ENCODE data around the gene HAGHL.

The HAGHL gene, protein sequence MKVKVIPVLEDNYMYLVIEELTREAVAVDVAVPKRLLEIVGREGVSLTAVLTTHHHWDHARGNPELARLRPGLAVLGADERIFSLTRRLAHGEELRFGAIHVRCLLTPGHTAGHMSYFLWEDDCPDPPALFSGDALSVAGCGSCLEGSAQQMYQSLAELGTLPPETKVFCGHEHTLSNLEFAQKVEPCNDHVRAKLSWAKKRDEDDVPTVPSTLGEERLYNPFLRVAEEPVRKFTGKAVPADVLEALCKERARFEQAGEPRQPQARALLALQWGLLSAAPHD

DNA sequence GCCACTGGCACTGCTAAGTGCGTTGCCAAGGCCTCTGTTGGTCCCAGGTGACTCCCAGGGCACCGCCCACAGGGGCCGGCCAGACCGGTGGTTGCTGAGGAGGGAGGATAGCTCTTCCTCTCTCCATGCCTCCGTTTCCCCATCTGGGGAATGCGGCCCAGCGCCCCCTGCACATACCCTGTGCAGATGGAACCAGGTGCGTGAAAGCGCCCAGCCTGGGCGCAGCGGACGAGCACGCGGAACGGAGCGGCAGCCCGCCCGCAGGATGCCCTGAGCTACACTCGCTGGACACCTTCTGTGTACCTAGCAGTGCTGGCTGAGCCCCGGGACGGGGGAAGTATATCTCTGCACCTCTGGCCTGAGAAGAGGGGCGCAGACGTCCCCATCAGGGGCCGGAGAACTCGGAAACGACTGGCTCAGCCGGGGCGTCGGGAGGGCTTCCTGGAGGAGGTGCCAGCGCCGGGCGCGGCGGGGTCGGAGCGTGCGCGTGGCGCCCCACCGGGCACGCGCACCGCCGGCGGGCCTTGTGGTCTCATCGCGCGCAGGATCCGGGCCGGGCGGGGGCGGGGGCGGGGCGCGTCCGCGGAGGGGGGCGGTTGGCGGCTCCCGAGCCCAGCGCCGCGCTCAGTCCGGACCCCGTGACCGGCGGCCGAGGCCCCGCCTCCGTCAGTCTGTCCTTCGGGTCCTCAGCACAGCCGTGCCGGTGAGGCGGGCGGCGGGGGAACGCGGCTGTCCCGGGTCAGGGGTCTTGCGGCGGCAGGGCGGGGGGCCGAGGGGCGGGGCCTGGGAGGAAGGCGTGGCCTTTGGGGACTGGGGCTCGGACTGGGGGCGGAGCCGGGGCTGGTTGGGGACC lies at the start of gene HAGHL, which contains the start of gene CCDC78:
TSS of gene HAGHL (plus strand) at position 669 of the 853 bp plus-strand sequence. CDS start 404 bp downstream, outside the sequence.
TSS of gene CCDC78 (minus strand) at position 6 of the 853 bp plus-strand sequence. CDS start 76 bp downstream, outside the sequence.
- no peak for DNase-seq (ENCODE audit: low read depth in 2 of 3, low spot score in 1 of 3)

DNA sequence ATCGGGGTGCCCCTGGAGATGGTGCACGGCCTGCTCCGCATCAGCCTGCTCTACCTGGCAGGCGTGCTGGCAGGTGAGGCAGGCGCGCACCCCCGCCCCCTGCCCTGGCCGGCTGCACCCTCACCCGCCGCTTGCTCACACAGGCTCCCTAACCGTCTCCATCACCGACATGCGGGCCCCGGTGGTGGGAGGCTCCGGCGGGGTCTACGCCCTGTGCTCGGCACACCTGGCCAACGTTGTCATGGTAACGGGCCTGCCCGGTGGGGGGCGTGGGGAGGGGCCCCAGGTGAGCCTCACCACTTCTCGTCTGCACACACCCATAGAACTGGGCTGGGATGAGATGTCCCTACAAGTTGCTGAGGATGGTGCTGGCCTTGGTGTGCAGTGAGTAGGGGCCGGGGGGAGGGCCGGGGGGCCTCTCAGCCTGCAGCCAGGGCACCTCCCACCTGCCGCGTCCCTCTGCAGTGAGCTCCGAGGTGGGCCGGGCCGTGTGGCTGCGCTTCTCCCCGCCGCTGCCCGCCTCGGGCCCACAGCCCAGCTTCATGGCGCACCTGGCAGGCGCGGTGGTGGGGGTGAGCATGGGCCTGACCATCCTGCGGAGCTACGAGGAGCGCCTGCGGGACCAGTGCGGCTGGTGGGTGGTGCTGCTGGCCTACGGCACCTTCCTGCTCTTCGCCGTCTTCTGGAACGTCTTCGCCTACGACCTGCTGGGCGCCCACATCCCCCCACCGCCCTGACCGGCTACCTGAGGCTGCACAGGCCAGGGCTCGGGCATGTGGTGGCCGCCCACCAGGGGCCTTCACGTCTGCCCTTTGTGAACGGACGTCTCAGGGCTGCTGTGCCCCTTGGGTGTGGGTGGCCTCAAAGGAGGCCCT lies 49.4 kb upstream of the HAGHL start:
- no peak for DNase-seq (ENCODE audit: low read depth in 2 of 3, low spot score in 1 of 3)

DNA sequence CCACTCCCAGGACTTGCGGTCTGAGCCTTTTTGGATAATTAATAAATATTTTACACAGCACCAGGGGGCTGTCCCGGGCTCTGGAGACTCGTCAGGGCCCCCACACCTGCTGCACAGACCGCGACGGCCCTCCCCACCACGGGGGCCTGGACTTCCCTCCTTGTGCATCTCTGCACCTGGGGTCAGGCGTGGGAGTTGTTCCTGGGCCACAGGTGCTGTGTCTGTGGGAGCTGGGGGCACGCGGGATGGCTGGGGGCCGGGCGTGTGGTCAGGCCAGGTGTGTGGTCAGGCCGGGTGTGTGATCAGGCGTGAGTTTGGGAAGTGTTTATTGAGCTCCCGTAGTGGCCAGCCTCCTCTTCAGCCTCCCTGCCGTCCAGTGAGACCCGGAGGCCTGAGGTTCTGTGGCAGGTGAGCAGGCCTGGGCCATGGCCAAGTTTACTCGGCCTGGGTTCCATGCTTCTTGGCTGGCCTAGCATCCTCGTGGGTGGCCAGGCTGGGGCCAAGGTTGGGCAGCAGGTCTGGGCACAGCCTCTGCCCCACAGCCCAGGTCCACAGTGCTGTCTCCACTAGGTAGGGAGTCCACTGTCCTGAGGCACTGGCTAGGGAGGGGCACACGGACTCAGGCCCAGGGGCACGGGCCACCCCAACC lies 48.6 kb upstream of the HAGHL start:
- no peak for DNase-seq (ENCODE audit: low read depth in 2 of 3, low spot score in 1 of 3)

DNA sequence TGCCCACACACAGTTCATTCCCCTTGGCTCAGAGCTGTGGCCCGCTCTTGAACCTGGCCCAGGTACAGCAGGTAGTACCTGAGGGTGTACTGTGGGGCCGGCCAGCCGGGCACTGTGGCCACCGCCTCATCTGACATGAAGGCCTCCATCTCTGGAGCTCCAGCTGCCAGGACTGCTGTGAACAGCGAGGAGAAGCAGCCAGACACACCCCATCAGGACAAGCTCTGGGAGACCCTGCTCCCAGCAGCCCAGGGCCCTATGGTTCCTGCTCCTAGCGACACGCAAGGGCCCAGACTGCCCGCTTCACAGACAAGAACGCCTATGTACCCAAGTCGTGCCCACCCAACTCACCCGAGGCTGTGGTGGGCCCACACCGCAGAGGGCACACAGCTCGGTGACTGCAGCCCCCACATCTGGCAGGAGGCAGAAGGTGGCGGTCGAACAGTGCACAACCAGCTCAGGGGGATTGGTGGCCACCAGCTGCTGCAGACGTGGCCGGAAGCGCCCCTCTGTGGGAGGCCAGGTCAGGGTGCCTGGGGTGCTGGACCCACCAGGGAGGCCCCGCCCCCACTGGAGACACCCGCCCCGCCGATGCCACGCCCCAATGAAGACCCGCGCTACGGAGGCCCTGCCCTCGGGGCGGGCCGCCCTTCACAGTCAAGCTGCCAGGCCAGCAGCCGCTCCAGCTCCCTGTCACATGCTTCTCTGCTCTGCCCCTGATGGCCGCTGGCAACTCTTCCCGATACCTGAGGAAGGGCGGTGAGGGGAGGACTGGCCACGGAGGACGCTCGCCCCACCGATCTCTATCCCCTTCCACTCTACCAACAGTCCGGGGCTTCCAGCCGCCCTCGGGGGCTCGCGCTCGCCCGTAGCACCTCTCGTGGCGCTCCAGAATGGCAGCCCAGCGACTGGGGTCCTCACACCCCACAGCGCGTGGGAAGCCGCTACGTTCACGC lies 47.8 kb upstream of the HAGHL start:
- DNase-seq (ENCODE audit: low read depth in 2 of 3, low spot score in 1 of 3): peak in 2 of 3 donors; percentile 32

DNA sequence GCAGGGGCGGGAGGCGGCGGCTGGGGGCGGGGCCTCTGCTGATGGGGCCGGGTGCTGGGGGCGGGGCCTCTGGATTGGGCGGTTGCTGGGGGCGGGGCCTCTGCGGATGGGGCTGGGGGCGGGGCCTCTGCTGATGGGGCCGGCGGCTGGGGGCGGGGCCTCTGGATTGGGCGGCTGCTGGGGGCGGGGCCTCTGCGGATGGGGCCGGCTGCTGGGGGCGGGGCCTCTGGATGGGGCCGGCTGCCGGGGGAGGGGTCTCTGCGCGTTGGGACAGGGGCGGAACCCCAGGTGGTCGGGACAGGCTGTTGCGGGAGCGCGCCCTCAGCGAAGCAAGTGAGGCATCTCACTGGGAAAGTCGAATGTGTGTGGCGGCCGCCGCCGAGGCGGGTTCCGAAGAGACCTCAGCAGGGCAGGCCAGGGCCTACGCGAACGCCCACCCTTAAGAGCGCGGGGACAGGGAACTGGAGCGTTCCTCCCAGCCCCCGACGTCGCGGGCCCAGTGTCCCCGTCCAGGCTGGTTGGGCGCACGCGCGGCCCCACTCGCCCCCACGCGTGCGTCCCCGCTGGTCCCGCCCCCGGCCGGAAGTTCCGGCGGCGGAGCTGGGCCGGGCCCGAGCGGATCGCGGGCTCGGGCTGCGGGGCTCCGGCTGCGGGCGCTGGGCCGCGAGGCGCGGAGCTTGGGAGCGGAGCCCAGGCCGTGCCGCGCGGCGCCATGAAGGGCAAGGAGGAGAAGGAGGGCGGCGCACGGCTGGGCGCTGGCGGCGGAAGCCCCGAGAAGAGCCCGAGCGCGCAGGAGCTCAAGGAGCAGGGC lies 46.9 kb upstream of the HAGHL start, which contains the start of gene STUB1:
TSS of gene STUB1 (plus strand) at position 597 of the 811 bp plus-strand sequence. CDS start at position 713, 116 bp downstream.
- DNase-seq (ENCODE audit: low read depth in 2 of 3, low spot score in 1 of 3): peak; percentile 86 to 88 (median 87)

DNA sequence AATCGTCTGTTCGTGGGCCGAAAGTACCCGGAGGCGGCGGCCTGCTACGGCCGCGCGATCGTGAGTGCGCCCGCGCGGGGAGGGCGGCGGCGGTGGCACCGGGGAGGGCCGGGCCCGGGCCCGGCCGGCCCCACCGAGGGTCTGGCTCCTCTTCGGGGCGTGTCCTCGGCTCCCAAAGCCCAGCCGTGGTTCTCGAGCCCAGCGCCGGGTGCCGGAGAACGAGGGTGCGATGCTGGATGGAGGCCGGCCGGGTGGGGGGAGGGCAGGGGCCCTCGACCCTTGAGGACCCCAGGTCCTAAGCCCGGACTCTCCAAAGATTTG lies 46.3 kb upstream of the HAGHL start:
- DNase-seq (ENCODE audit: low read depth in 2 of 3, low spot score in 1 of 3): no peak

DNA sequence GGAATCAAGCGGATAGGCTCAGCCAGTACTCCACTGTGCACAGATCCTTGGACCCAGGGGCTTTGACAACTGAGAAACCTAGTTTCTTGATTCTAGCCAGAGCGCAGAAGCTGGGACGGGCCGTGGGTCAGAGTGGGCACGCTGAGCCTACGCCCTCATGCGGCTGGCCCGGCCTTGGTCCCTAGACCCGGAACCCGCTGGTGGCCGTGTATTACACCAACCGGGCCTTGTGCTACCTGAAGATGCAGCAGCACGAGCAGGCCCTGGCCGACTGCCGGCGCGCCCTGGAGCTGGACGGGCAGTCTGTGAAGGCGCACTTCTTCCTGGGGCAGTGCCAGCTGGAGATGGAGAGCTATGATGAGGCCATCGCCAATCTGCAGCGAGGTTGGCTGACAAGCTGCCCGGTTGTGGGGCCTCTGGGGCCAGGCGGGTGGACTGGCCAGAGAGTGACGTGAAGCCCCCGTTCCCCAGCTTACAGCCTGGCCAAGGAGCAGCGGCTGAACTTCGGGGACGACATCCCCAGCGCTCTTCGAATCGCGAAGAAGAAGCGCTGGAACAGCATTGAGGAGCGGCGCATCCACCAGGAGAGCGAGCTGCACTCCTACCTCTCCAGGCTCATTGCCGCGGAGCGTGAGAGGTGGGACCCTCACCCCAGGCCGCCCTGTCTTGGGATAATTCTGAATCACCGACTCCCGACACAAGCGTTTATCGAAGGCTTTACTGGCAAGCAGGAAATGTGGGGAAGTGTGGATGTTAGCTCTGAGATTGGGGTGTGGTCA lies 45.8 kb upstream of the HAGHL start:
- no peak for DNase-seq (ENCODE audit: low read depth in 2 of 3, low spot score in 1 of 3)

DNA sequence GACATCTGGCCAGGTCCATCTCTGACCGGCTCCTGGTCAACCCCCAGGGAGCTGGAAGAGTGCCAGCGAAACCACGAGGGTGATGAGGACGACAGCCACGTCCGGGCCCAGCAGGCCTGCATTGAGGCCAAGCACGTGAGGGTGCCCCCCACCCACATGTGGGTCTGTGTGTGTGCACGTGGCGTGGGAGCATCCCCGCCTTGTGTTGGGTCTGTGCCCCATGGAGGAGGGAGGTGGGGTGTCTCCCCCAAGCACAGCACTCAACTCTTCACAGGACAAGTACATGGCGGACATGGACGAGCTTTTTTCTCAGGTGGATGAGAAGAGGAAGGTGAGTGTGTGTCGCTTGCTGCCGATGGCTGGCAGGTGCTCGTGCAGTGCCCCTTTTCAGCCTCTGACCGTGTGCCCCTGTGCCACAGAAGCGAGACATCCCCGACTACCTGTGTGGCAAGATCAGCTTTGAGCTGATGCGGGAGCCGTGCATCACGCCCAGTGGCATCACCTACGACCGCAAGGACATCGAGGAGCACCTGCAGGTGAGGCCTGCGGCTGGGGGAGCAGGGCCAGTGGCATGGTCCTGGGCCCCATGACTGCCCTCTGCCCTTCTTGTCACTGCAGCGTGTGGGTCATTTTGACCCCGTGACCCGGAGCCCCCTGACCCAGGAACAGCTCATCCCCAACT lies 45.0 kb upstream of the HAGHL start:
- no peak for DNase-seq (ENCODE audit: low read depth in 2 of 3, low spot score in 1 of 3)

DNA sequence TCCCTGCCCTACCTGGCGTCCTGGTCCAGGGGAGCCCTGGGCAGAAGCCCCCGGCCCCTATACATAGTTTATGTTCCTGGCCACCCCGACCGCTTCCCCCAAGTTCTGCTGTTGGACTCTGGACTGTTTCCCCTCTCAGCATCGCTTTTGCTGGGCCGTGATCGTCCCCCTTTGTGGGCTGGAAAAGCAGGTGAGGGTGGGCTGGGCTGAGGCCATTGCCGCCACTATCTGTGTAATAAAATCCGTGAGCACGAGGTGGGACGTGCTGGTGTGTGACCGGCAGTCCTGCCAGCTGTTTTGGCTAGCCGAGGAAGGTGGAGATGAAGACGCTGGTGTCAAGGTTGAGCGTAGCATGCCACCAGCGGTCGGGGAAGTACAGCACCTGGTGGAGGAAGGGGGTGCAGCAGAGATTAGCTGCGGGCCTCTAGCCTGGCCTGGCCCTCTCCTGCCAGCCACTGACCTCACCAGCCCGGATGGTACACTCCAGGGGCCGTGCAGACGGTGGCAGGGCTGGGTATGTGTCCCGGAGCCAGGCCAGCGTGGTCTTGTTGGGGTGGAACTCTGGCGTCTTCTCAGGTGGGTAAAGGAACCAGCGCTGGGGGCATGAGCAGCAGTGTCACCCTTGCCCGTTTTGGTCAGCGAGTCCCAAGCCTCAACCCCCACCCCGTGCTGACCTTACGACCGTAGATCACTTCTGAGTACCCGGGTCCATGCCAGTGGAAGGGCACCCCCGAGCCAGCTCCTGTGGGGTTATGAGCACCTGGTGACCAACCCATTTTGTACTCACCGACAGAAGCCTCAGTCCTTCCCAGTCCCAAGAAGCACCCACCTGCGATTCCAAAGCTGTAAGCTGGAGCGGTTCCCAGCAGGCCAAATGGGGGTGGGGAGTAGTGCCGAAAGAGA lies 44.2 kb upstream of the HAGHL start:
- no peak for DNase-seq (ENCODE audit: low read depth in 2 of 3, low spot score in 1 of 3)

DNA sequence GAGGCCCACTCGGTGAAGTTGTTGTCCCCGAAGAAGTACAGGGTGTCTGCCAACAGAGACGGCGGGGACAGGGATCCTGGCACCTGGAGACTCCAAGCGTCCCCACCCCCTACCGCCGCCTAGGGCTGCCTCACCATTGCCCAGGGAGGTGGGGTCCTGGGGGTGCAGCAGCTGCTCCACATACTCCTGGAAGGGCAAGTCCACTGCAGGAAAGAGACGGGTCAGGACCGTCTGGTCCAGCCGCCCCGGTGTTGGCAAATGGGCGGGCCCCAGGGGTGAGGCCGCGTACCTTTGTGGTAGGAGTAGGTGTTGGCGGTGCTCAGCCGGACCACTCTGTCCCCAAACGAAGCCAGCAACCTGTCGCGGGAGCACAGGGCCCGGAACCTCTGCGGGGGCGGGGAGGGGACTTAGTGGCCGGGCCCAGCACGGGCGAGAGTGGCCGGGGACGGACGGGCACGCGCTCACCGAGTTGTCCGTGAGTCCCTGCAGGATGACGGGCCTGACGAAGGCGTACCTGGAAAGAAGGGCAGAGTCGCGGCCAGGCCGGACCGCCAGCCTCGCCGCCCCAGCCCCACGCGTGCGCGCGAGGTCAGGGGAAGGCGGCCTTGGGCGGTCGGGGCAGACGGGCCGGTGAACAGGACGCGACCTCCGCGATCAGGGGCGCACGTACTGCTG lies 43.4 kb upstream of the HAGHL start:
- no peak for DNase-seq (ENCODE audit: low read depth in 2 of 3, low spot score in 1 of 3)

DNA sequence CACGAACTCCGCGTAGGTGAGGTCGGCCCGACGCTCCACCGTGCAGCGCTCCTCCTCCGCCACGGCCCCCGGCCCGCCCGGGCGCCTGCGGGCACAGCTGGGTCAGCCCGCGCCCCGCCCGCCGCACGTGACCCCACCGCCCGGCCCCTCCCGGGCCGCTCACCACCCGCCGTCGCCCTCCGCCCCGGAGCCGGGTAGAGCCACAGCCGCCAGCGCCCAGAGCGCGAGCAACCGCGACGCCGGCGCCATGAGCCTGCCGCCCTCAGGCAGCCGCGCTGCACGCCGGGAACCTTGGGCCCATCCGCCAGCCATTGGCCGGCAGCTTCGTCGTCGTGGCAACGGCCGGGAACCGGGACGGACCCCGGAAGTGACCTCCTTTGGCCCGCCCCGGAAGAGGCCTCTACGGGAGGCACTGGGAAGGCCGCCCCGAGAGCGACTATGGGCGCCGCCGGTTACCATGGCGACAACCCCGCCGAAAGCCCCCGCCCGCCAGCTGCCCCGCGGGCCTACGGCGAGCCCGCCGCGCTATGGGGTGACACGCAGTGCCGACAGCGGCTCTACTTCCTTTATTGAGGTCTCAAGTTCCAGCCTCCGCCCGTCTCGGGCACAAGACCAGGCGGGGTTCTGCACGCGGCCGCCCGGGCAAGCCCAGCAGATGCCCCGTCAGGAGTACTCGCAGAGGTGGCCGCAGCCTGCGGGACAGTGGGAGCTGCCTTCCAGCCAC lies 42.7 kb upstream of the HAGHL start, which contains the start of gene JMJD8:
TSS of gene JMJD8 (minus strand) at position 264 of the 724 bp plus-strand sequence. CDS start at position 249, 15 bp downstream.
- DNase-seq (ENCODE audit: low read depth in 2 of 3, low spot score in 1 of 3): peak; percentile 93 to 98 (median 93)

DNA sequence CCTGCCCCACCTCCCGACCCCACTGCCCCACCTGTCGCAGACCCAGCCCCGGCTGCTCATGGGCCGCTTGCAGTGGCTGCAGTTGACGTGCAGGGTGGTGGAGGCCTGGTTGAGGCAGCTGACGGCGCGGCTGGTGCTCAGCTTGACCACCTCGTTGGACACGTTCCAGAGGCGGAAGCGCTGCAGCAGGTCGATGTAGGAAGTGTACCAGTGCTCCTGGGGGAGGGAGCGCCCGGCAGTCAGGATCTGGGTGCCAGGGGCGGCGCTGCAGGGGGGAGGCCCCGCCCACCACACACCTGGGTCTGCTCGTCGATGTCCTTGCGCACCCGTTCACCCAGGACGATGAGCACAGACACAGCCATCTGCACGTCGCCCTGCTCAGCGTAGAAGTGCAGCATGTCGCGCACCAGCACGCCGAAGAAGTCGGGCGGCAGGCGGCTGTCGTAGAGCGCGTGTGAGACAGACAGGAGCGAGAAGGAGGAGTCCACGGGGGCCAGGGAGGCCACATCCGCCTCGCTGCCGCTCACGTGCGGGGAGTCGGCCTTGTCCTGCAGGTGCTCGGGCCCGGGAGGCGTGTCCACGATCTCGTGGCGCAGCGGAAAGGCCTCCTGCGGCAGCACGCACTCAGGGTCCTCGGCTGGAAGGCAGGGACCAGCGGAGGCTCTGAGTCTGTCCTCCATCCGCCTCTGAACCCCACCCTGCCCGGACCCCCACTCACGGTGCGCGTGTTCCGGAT lies 41.8 kb upstream of the HAGHL start:
- DNase-seq (ENCODE audit: low read depth in 2 of 3, low spot score in 1 of 3): no peak

DNA sequence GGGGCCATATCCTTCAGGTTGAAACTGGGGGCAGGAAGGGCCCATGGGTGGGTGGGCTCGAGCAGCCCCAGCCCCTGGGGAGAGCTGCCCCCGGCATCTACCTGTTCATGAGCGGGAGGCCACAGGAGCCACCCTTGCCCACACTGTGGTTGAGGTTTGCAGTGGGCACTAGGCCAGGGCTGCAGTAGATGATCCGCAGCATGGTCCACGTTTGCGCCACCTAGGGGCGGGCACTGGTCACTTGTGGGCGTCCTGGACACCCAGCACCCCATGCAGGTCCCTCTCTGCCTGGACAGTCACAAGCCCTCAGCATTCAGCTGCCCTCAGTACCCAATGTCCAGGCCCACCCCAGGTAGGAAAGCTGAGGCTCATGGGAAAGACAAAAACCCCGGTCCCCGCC lies 40.9 kb upstream of the HAGHL start:
- DNase-seq (ENCODE audit: low read depth in 2 of 3, low spot score in 1 of 3): no peak
